ENCODE measurements around the gene MAGEF1. TPM values are rescaled to one million over a fixed set of nuclear protein-coding genes. Genes with fewer than 3 reads are reported as not detected.

Gene MAGEF1
- total and polyA plus RNA-seq, 2 of the 13 experiments (the other 11 are each of a cell fraction or from before 2014, with no cell fraction given) = 26.0 to 62.4 TPM

DNA sequence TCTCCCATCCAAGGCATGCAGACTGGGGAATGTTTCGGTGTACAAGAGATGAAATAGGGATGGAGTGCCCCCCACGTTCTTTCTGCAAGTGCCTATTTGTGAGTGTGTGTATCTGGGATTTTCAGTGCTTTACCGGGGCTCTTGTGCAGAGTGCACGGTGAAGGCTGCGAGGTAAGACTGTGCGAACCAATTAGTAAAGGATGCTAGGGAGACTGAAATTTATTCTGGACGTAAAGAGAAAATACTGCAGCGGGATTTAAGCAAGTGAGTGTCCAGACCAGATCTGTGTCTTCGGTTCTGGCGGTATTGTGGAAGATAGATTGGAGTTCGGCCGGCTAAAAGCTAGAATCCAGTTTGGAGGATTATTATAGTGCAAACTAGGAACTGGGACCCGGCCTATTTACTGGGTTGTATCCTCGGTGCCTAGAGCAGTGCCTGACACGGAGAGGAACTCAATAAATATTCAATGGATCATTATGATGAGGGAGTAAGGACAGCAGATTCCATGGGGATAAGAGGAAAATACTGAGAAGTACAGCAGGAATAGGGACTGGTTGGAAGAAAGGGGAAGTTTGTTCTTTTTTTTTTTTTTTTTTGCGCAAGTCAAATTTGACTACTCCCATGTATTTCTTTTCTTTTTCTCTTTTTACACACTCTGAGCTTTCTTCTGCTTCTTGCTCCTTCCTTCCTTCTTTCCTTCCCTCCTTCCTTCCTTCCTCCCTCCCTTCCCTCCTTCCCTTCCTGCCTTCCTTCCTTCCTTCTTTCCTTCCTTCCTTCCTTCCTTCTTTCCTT is 580 bp upstream of the MAGEF1 start (continued):
- TF ChIP-seq, protein P1, sequence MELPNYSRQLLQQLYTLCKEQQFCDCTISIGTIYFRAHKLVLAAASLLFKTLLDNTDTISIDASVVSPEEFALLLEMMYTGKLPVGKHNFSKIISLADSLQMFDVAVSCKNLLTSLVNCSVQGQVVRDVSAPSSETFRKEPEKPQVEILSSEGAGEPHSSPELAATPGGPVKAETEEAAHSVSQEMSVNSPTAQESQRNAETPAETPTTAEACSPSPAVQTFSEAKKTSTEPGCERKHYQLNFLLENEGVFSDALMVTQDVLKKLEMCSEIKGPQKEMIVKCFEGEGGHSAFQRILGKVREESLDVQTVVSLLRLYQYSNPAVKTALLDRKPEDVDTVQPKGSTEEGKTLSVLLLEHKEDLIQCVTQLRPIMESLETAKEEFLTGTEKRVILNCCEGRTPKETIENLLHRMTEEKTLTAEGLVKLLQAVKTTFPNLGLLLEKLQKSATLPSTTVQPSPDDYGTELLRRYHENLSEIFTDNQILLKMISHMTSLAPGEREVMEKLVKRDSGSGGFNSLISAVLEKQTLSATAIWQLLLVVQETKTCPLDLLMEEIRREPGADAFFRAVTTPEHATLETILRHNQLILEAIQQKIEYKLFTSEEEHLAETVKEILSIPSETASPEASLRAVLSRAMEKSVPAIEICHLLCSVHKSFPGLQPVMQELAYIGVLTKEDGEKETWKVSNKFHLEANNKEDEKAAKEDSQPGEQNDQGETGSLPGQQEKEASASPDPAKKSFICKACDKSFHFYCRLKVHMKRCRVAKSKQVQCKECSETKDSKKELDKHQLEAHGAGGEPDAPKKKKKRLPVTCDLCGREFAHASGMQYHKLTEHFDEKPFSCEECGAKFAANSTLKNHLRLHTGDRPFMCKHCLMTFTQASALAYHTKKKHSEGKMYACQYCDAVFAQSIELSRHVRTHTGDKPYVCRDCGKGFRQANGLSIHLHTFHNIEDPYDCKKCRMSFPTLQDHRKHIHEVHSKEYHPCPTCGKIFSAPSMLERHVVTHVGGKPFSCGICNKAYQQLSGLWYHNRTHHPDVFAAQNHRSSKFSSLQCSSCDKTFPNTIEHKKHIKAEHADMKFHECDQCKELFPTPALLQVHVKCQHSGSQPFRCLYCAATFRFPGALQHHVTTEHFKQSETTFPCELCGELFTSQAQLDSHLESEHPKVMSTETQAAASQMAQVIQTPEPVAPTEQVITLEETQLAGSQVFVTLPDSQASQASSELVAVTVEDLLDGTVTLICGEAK (IDR thresholded peaks at IDR 0.05) = no peak
- TF ChIP-seq, protein P1 (CRISPR knock-in tag; IDR thresholded peaks at IDR 0.05) = no peak
- TF ChIP-seq BHLHE40 (IDR thresholded peaks at IDR 0.05; ENCODE audit: low read length) (no peak), ASH2L (IDR thresholded peaks at IDR 0.05; ENCODE audit: insufficient read length, low read depth, low read length) (peak; percentile 11), ZBTB42 (CRISPR knock-in tag; IDR thresholded peaks at IDR 0.05) (0 out of 2 replicates have a peak, but pooled peaks have one; percentile 2), BORCS8-MEF2B (CRISPR knock-in tag; IDR thresholded peaks at IDR 0.05) (no peak), ZNF224 (CRISPR knock-in tag; IDR thresholded peaks at IDR 0.05) (no peak), ZNF205 (CRISPR knock-in tag; IDR thresholded peaks at IDR 0.05) (no peak), ZNF749 (CRISPR knock-in tag; IDR thresholded peaks at IDR 0.05; ENCODE audit: borderline replicate concordance) (0 out of 2 replicates have a peak, but pooled peaks have one; percentile 14)
- TF ChIP-seq, protein P2, sequence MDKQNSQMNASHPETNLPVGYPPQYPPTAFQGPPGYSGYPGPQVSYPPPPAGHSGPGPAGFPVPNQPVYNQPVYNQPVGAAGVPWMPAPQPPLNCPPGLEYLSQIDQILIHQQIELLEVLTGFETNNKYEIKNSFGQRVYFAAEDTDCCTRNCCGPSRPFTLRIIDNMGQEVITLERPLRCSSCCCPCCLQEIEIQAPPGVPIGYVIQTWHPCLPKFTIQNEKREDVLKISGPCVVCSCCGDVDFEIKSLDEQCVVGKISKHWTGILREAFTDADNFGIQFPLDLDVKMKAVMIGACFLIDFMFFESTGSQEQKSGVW (CRISPR knock-in tag; IDR thresholded peaks at IDR 0.05; ENCODE audit: borderline replicate concordance) = no peak
- TF ChIP-seq, protein P3, sequence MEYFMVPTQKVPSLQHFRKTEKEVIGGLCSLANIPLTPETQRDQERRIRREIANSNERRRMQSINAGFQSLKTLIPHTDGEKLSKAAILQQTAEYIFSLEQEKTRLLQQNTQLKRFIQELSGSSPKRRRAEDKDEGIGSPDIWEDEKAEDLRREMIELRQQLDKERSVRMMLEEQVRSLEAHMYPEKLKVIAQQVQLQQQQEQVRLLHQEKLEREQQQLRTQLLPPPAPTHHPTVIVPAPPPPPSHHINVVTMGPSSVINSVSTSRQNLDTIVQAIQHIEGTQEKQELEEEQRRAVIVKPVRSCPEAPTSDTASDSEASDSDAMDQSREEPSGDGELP (IDR thresholded peaks at IDR 0.05; ENCODE audit: borderline replicate concordance, low read depth) = no peak
- TF ChIP-seq, protein P4, sequence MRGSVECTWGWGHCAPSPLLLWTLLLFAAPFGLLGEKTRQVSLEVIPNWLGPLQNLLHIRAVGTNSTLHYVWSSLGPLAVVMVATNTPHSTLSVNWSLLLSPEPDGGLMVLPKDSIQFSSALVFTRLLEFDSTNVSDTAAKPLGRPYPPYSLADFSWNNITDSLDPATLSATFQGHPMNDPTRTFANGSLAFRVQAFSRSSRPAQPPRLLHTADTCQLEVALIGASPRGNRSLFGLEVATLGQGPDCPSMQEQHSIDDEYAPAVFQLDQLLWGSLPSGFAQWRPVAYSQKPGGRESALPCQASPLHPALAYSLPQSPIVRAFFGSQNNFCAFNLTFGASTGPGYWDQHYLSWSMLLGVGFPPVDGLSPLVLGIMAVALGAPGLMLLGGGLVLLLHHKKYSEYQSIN (CRISPR knock-in tag; IDR thresholded peaks at IDR 0.05; ENCODE audit: borderline replicate concordance) = no peak
- TF ChIP-seq, protein P5, sequence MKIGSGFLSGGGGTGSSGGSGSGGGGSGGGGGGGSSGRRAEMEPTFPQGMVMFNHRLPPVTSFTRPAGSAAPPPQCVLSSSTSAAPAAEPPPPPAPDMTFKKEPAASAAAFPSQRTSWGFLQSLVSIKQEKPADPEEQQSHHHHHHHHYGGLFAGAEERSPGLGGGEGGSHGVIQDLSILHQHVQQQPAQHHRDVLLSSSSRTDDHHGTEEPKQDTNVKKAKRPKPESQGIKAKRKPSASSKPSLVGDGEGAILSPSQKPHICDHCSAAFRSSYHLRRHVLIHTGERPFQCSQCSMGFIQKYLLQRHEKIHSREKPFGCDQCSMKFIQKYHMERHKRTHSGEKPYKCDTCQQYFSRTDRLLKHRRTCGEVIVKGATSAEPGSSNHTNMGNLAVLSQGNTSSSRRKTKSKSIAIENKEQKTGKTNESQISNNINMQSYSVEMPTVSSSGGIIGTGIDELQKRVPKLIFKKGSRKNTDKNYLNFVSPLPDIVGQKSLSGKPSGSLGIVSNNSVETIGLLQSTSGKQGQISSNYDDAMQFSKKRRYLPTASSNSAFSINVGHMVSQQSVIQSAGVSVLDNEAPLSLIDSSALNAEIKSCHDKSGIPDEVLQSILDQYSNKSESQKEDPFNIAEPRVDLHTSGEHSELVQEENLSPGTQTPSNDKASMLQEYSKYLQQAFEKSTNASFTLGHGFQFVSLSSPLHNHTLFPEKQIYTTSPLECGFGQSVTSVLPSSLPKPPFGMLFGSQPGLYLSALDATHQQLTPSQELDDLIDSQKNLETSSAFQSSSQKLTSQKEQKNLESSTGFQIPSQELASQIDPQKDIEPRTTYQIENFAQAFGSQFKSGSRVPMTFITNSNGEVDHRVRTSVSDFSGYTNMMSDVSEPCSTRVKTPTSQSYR (CRISPR knock-in tag; IDR thresholded peaks at IDR 0.05; ENCODE audit: borderline replicate concordance) = no peak
